GM12878 (cell line): Measurements from ENCODE around the gene PRUNE2. TPM values are rescaled to one million over a fixed set of nuclear protein-coding genes. Genes with fewer than 3 reads are reported as not detected.

Source experiments
- ATAC-seq: fragments of 200-7000 bp; cut with Tn5 transposase; 3 replicates; pipeline ENCODE4 v1.9.1; 2020; ENCODE audit warnings: mild to moderate bottlenecking, moderate library complexity
- BruUV-seq: library from RNA; stranded (reverse); fragments of 400-500 nt; replicated peaks from 2 replicates; lab custom pipeline; 2021; lab: Mats Ljungman, UMichigan
- CTCF ChIA-PET: fragments of 300-600 bp; sonication (Branson Sonifier 250); formaldehyde crosslinking; extraction: SDS; loops from one replicate; lab custom pipeline; 2021; ENCODE audit warnings: inconsistent platforms; lab: Yijun Ruan, JAX
- POLR2A ChIA-PET: fragments of 350-600 bp; formaldehyde crosslinking; extraction: SDS; loops from one replicate; lab custom pipeline; 2021; ENCODE audit warnings: inconsistent platforms; lab: Charles Lee
- RAD21 ChIA-PET: fragments of 300-600 bp; sonication (Branson Sonifier 250); formaldehyde crosslinking; loops from one replicate; lab custom pipeline; 2023; ENCODE audit warnings: antibody characterized with exemption; ENCODE audit not compliant: unreplicated experiment; lab: Charles Lee
- SMC1A ChIA-PET: fragments of 300-600 bp; sonication (Branson Sonifier 250); formaldehyde crosslinking; loops from one replicate; lab custom pipeline; 2023; ENCODE audit not compliant: unreplicated experiment, uncharacterized antibody; lab: Charles Lee
- DNase-seq: peaks from one replicate; pipeline ENCODE4 v3.0.0-alpha.2; 2011; ENCODE audit warnings: low read depth, low spot score
- FAIRE-seq: peaks from 3 replicates; lab custom pipeline; 2011; peaks lifted over from hg19 to GRCh38; lab: Jason Lieb, UNC
- H2AFZ ChIP-seq: 2 replicates; pipeline ENCODE4 v1.6.0; 2011; ENCODE audit warnings: low read depth, low read length, control low read depth; ENCODE audit not compliant: control insufficient read depth
- H3K27ac ChIP-seq: 2 replicates; pipeline ENCODE4 v1.5.1; 2011; ENCODE audit warnings: control low read depth; ENCODE audit not compliant: control insufficient read depth, insufficient read depth
- H3K27me3 ChIP-seq, 2 experiments: replicated peaks in 1 of 2; 2 replicates each; pipeline versions ENCODE4 v1.6.0 to v1.6.1; 2011; ENCODE audit warnings: low read length in 1 of 2; ENCODE audit not compliant: control insufficient read depth in 2 of 2, insufficient read depth in 2 of 2
- H3K36me3 ChIP-seq, 2 experiments: 2 replicates each; pipeline ENCODE4 v1.5.1; 2011; ENCODE audit warnings: low read length in 1 of 2; ENCODE audit not compliant: control insufficient read depth in 2 of 2, insufficient read depth in 2 of 2
- H3K4me1 ChIP-seq: 2 replicates; pipeline ENCODE4 v1.6.1; 2011; ENCODE audit warnings: mild to moderate bottlenecking, low read length, moderate library complexity, mixed read lengths; ENCODE audit not compliant: control insufficient read depth, insufficient read depth
- H3K4me2 ChIP-seq: 2 replicates; pipeline ENCODE4 v1.6.0; 2011; ENCODE audit warnings: control low read depth; ENCODE audit not compliant: control insufficient read depth, insufficient read depth
- H3K4me3 ChIP-seq: fragments of 200-600 bp; sonication (generic); 2 replicates; pipeline ENCODE4 v1.5.1; 2016
- H3K79me2 ChIP-seq: 2 replicates; pipeline ENCODE4 v1.6.0; 2011; ENCODE audit warnings: low read length; ENCODE audit not compliant: control insufficient read depth, insufficient read depth
- H3K9ac ChIP-seq: 2 replicates; pipeline ENCODE4 v1.8.0; 2011; ENCODE audit warnings: low read length, control low read depth, mixed read lengths; ENCODE audit not compliant: control insufficient read depth, insufficient read depth
- H3K9me3 ChIP-seq: replicated peaks from 3 replicates; pipeline ENCODE4 v1.5.1; 2011; ENCODE audit warnings: mild to moderate bottlenecking, low read length; ENCODE audit not compliant: control insufficient read depth, insufficient read depth
- H4K20me1 ChIP-seq: 2 replicates; pipeline ENCODE4 v1.6.0; 2011; ENCODE audit not compliant: control insufficient read depth, insufficient read depth
- BCLAF1 ChIP-seq: fragments of 450-650 bp; IDR thresholded peaks from 2 replicates; pipeline ENCODE4 v1.6.1; 2017; ENCODE audit warnings: antibody characterized with exemption, mild to moderate bottlenecking, moderate library complexity
- BRCA1 ChIP-seq: IDR thresholded peaks from 2 replicates; pipeline ENCODE4 v1.6.1; 2011; ENCODE audit warnings: low read depth, low read length, improper control_type of control experiment
- CEBPZ ChIP-seq: fragments of 150-350 bp; IDR thresholded peaks from 2 replicates; pipeline ENCODE4 v1.6.1; 2016; ENCODE audit warnings: low read depth, low read length
- HDGF ChIP-seq: fragments of 450-650 bp; IDR thresholded peaks from 2 replicates; pipeline ENCODE4 v1.6.1; 2016; ENCODE audit warnings: antibody characterized with exemption
- ZBED1 ChIP-seq: IDR thresholded peaks from 2 replicates; pipeline ENCODE4 v1.6.1; 2016; ENCODE audit warnings: borderline replicate concordance
- WGBS: methylation state at CpG from one replicate; pipeline ENCODE4 v1.1.6; 2016; ENCODE audit warnings: low lambda C conversion rate; ENCODE audit not compliant: insufficient replicate concordance, insufficient coverage; ENCODE audit errors: missing lambda C conversion rate; 5-methylcytosine and 5-hydroxymethylcytosine counted together
- in situ Hi-C: fragments of 300-500 bp; cut with MboI; formaldehyde crosslinking; loops from 9 replicates; pipeline ENCODE4 v1.14.3; 2018; ENCODE audit warnings: mixed read lengths
- intact Hi-C: fragments of 100-400 bp; cut with micrococcal nuclease; formaldehyde crosslinking; loops from one replicate; pipeline ENCODE4 v1.14.2; 2022; ENCODE audit not compliant: unreplicated experiment
- polyA plus RNA-seq, 11 experiments: library from polyadenylated mRNA; depleted of rRNA in 4 of 11; unstranded in 6 of 11; stranded (reverse) in 5 of 11; fragments of >200 nt; fragmentation: Nextera tagmentation in 4 of 11; fragmentation: Illumina TruSeq in 1 of 11; extraction: Ambion mirVana in 4 of 11; extraction: Trizol in 1 of 11; gene quantifications; 1 replicate in 1 of 11; 2 replicates in 10 of 11; pipeline versions ENCODE4 v1.2.1 to v1.2.3, GENCODE V29; 2011 to 2016; ENCODE audit warnings: inconsistent platforms in 2 of 11, missing spikeins in 2 of 11, low read depth in 1 of 11
- total RNA-seq, 4 experiments: library from RNA; depleted of rRNA in 3 of 4; stranded (reverse); fragments of >200 nt in 3 of 4; fragmentation: Illumina TruSeq in 1 of 4; extraction: Trizol in 1 of 4; gene quantifications; 2 replicates each; pipeline versions ENCODE4 v1.2.1 to v1.2.3, GENCODE V29; 2013 to 2021
- TF ChIP-seq, protein P1 (sequence below): fragments of 450-650 bp; formaldehyde crosslinking; IDR thresholded peaks from 2 replicates; pipeline ENCODE4 v1.4.0; 2020; ENCODE audit warnings: mild to moderate bottlenecking, moderate library complexity

Gene PRUNE2
- total and polyA plus RNA-seq, 10 of the 15 experiments (the other 5 are each of a cell fraction or from before 2014, with no cell fraction given): 0.07 to 0.63 (median 0.25) TPM

DNA sequence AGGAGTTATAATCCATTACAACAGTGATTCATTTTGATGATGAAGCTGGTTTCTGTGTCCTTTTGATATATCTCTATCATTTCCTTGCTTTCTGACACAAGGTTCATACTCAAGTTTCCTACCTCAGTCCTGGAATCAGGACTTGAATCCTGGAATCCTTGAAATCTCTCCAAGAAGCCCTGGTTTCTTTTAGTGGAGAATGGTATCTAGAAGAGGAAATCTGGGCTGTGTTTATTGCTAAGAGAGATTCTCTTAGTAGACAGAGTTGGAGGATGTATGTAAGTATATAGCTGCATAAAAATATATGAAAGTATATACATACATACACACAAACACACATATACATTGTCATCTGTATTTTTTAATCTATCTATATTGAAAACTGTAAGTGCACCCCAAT is 332.5 kb downstream of the PRUNE2 start:
- no TSS peak for BruUV-seq
- no peak for DNase-seq
- ChIA-PET CTCF (no interaction called here), POLR2A (no interaction called here), RAD21 (no interaction called here), SMC1A (no interaction called here)
- Histone ChIP-seq H3K27ac (no peak overlapping the region), H4K20me1 (no peaks in the 10 kb centered on the region), H2AFZ (no peak overlapping the region), H3K79me2 (no peaks in the 10 kb centered on the region), H3K27me3 (no peaks in the 10 kb centered on the region; a peak in 1 of 4 replicates), H3K9me3 (peaks cover 7% of the 10 kb centered on the region), H3K36me3 (no peaks in the 10 kb centered on the region), H3K4me3 (no peak overlapping the region), H3K4me2 (no peak overlapping the region), H3K4me1 (peaks cover 14% of the 10 kb centered on the region), H3K9ac (no peak overlapping the region)
- intact Hi-C loops: no loop called here
- in situ Hi-C loops: no loop called here
- no peak for FAIRE-seq
- TF ChIP-seq, protein P1, sequence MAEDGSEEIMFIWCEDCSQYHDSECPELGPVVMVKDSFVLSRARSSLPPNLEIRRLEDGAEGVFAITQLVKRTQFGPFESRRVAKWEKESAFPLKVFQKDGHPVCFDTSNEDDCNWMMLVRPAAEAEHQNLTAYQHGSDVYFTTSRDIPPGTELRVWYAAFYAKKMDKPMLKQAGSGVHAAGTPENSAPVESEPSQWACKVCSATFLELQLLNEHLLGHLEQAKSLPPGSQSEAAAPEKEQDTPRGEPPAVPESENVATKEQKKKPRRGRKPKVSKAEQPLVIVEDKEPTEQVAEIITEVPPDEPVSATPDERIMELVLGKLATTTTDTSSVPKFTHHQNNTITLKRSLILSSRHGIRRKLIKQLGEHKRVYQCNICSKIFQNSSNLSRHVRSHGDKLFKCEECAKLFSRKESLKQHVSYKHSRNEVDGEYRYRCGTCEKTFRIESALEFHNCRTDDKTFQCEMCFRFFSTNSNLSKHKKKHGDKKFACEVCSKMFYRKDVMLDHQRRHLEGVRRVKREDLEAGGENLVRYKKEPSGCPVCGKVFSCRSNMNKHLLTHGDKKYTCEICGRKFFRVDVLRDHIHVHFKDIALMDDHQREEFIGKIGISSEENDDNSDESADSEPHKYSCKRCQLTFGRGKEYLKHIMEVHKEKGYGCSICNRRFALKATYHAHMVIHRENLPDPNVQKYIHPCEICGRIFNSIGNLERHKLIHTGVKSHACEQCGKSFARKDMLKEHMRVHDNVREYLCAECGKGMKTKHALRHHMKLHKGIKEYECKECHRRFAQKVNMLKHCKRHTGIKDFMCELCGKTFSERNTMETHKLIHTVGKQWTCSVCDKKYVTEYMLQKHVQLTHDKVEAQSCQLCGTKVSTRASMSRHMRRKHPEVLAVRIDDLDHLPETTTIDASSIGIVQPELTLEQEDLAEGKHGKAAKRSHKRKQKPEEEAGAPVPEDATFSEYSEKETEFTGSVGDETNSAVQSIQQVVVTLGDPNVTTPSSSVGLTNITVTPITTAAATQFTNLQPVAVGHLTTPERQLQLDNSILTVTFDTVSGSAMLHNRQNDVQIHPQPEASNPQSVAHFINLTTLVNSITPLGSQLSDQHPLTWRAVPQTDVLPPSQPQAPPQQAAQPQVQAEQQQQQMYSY (CRISPR knock-in tag): no peak
- no peak for ATAC-seq

DNA sequence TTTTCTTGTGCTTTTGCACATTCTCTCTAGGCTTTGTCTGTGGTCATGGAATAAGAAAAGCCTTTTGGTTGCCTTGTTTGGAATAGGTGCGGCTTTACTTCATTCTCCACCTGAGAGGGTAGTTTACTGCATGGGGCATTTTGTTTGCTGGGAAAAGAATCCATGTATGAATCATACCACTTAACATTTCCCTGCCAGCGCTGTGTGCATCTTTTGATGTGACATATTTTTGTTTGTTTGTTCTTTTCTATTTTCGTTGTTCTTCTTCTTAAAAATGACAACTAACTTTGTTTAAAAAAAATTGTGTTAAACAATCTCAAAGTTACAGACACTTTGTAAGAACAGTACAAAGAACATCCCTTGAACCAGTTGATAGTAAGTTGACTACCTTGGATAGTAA is 333.8 kb downstream of the PRUNE2 start:
- RAD21 ChIA-PET: no interaction called here
- H2AFZ ChIP-seq: no peak overlapping the region
- FAIRE-seq (no peak), DNase-seq (no peak), ATAC-seq (no peak)
- H3K9ac ChIP-seq: no peak overlapping the region
- 79% methylated on average over 3 of the region's 3 CpGs for WGBS
- no peak overlapping the region for H3K27ac ChIP-seq
- H3K79me2 ChIP-seq: no peaks in the 10 kb centered on the region
- peaks cover 4% of the 10 kb centered on the region; the same call in 1 of the 2 replicates for H3K4me1 ChIP-seq
- H3K4me3 ChIP-seq: no peak overlapping the region
- no peaks in the 10 kb centered on the region; a peak in 1 of 4 replicates for H3K27me3 ChIP-seq
- no peaks in the 10 kb centered on the region for H3K36me3 ChIP-seq
- no TSS peak for BruUV-seq
- in situ Hi-C loops (no loop called here), intact Hi-C loops (no loop called here)
- SMC1A ChIA-PET: no interaction called here
- CTCF ChIA-PET: no interaction called here
- POLR2A ChIA-PET: no interaction called here
- 0 out of 2 replicates have a peak overlapping the region, but pooled peaks have one; percentile 15 for H3K4me2 ChIP-seq
- H3K9me3 ChIP-seq: peaks cover 7% of the 10 kb centered on the region
- H4K20me1 ChIP-seq: no peaks in the 10 kb centered on the region
- no peak for TF ChIP-seq CEBPZ
- no peak for TF ChIP-seq BRCA1
- no peak for TF ChIP-seq HDGF
- TF ChIP-seq ZBED1: no peak
- no peak for TF ChIP-seq BCLAF1
